ENCODE results near the gene CCDC28A.

DNA sequence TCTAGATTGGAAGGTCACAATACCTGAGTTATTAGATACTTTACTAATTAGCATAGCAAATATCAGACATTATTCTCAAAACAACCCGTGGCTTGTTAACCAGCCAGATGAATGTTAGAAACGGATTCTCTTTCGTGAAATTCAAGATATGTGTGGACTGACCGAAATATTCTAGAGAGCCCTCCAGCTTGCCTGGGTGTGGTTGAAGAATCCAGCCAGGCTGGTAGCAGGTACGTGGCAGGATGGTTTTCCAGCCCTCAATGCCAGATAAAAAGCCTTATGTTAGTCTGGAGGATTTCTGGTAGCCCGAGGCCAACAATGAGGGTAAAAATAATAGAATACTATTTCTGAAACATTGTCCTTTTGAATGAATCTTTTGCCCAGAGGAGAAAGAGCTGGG is 41.7 kb downstream of the CCDC28A start:
- TF ChIP-seq POLR2A (IDR thresholded peaks at IDR 0.05; ENCODE audit: low read depth, low read length) (no peak), SMC3 (IDR thresholded peaks at IDR 0.05; ENCODE audit: low read depth, low read length) (no peak), RAD21 (IDR thresholded peaks at IDR 0.05; ENCODE audit: low read length) (no peak), FOS (IDR thresholded peaks at IDR 0.05; ENCODE audit: low read depth, low read length) (no peak), MAZ (IDR thresholded peaks at IDR 0.05; ENCODE audit: borderline replicate concordance, low read depth, low read length) (no peak), CEBPB (IDR thresholded peaks at IDR 0.05; ENCODE audit: low read depth, low read length) (no peak), RFX5 (IDR thresholded peaks at IDR 0.05; ENCODE audit: low read depth, low read length) (no peak), MXI1 (IDR thresholded peaks at IDR 0.05; ENCODE audit: borderline replicate concordance, low read depth, low read length) (no peak), BHLHE40 (IDR thresholded peaks at IDR 0.05; ENCODE audit: low read depth, low read length) (no peak)
- TF ChIP-seq, protein P1, sequence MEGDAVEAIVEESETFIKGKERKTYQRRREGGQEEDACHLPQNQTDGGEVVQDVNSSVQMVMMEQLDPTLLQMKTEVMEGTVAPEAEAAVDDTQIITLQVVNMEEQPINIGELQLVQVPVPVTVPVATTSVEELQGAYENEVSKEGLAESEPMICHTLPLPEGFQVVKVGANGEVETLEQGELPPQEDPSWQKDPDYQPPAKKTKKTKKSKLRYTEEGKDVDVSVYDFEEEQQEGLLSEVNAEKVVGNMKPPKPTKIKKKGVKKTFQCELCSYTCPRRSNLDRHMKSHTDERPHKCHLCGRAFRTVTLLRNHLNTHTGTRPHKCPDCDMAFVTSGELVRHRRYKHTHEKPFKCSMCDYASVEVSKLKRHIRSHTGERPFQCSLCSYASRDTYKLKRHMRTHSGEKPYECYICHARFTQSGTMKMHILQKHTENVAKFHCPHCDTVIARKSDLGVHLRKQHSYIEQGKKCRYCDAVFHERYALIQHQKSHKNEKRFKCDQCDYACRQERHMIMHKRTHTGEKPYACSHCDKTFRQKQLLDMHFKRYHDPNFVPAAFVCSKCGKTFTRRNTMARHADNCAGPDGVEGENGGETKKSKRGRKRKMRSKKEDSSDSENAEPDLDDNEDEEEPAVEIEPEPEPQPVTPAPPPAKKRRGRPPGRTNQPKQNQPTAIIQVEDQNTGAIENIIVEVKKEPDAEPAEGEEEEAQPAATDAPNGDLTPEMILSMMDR (conservative IDR thresholded peaks at IDR 0.05; ENCODE audit: low read depth, low read length): no peak
- TF ChIP-seq, protein P2, sequence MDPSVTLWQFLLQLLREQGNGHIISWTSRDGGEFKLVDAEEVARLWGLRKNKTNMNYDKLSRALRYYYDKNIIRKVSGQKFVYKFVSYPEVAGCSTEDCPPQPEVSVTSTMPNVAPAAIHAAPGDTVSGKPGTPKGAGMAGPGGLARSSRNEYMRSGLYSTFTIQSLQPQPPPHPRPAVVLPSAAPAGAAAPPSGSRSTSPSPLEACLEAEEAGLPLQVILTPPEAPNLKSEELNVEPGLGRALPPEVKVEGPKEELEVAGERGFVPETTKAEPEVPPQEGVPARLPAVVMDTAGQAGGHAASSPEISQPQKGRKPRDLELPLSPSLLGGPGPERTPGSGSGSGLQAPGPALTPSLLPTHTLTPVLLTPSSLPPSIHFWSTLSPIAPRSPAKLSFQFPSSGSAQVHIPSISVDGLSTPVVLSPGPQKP (IDR thresholded peaks at IDR 0.05; ENCODE audit: borderline replicate concordance, low read depth, low read length): no peak
- TF ChIP-seq, protein P3, sequence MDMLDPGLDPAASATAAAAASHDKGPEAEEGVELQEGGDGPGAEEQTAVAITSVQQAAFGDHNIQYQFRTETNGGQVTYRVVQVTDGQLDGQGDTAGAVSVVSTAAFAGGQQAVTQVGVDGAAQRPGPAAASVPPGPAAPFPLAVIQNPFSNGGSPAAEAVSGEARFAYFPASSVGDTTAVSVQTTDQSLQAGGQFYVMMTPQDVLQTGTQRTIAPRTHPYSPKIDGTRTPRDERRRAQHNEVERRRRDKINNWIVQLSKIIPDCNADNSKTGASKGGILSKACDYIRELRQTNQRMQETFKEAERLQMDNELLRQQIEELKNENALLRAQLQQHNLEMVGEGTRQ (IDR thresholded peaks at IDR 0.05; ENCODE audit: low read depth, low read length): no peak
